Activated naive CD8-positive, alpha-beta T cell (primary cell): ENCODE measurements around the gene HIRA.

Experiments used
- H3K27ac Mint-ChIP-seq: one replicate; pipeline ENCODE4 v1.8.0; 2021; ENCODE audit warnings: mixed read lengths
- H3K27me3 Mint-ChIP-seq: one replicate; pipeline ENCODE4 v1.8.0; 2021; ENCODE audit warnings: mixed read lengths
- H3K36me3 Mint-ChIP-seq: one replicate; pipeline ENCODE4 v1.8.0; 2021; ENCODE audit warnings: mixed read lengths
- H3K4me1 Mint-ChIP-seq: one replicate; pipeline ENCODE4 v1.8.0; 2021; ENCODE audit warnings: low read depth, mixed read lengths
- H3K4me3 Mint-ChIP-seq: one replicate; pipeline ENCODE4 v1.8.0; 2021; ENCODE audit warnings: mild to moderate bottlenecking, mixed read lengths
- H3K9me3 Mint-ChIP-seq: one replicate; pipeline ENCODE4 v1.8.0; 2021; ENCODE audit warnings: low read depth, mixed read lengths

The HIRA gene, protein sequence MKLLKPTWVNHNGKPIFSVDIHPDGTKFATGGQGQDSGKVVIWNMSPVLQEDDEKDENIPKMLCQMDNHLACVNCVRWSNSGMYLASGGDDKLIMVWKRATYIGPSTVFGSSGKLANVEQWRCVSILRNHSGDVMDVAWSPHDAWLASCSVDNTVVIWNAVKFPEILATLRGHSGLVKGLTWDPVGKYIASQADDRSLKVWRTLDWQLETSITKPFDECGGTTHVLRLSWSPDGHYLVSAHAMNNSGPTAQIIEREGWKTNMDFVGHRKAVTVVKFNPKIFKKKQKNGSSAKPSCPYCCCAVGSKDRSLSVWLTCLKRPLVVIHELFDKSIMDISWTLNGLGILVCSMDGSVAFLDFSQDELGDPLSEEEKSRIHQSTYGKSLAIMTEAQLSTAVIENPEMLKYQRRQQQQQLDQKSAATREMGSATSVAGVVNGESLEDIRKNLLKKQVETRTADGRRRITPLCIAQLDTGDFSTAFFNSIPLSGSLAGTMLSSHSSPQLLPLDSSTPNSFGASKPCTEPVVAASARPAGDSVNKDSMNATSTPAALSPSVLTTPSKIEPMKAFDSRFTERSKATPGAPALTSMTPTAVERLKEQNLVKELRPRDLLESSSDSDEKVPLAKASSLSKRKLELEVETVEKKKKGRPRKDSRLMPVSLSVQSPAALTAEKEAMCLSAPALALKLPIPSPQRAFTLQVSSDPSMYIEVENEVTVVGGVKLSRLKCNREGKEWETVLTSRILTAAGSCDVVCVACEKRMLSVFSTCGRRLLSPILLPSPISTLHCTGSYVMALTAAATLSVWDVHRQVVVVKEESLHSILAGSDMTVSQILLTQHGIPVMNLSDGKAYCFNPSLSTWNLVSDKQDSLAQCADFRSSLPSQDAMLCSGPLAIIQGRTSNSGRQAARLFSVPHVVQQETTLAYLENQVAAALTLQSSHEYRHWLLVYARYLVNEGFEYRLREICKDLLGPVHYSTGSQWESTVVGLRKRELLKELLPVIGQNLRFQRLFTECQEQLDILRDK

DNA sequence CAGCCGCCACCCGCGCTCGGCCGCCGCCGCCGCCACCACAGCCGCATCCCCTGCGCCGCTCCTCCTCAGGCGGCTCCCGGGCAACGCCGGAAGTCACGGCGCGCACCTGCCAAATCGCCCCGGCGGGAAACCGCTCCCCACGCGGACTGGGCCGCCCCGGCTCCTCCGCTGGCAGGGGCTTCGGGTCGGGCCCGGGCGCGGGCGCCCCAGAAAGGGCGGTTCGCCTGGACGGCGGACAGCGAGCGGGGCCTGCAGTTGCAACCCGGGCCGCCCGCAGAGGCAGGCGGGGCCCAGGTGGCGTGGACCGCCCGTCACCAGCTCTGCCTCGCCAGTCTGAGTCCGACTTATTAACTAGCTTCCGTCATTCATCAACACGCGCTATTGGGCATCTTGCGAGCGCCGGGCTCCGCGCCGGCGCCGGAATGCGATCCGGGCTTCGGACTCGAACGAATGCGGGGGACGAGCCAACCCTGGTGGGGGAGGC is at the start of gene HIRA:
HIRA (minus strand) TSS at position 85 of the 484 bp plus-strand sequence. CDS start 257 bp downstream, outside the sequence.
- Mint-ChIP-seq H3K9me3 (no peaks in the 10 kb centered on the region), H3K27ac (peak within 1 kb of the TSS; percentile 94), H3K4me1 (peaks cover 48% of the 10 kb centered on the region), H3K36me3 (no peaks in the 10 kb centered on the region), H3K27me3 (no peaks in the 10 kb centered on the region), H3K4me3 (peak within 1 kb of the TSS; percentile 93)

DNA sequence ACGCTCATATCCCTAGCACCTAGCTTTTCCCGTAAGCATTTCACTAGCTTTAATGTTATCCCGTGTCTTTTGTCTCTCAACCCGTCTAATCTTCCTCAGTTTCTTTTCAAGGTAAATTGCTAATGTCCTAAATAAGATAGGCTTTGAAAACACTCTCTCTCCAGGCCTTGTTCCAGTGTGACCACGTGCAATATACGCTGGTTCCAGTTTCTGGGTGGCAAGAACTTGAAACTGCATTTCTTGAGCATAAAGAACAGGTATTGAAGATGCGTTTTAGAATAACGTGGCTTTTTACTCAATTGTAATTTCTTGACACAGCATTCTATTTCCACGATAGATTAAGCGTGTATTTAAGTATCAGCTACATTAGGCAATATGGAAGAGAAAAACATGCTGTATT is 49.3 kb upstream of the HIRA start:
- H3K4me3 Mint-ChIP-seq = peak overlapping the region; percentile 99
- no peaks in the 10 kb centered on the region for H3K9me3 Mint-ChIP-seq
- peaks cover 9% of the 10 kb centered on the region for H3K36me3 Mint-ChIP-seq
- no peaks in the 10 kb centered on the region for H3K27me3 Mint-ChIP-seq
- H3K4me1 Mint-ChIP-seq = peaks cover 28% of the 10 kb centered on the region
- H3K27ac Mint-ChIP-seq = no peak overlapping the region

DNA sequence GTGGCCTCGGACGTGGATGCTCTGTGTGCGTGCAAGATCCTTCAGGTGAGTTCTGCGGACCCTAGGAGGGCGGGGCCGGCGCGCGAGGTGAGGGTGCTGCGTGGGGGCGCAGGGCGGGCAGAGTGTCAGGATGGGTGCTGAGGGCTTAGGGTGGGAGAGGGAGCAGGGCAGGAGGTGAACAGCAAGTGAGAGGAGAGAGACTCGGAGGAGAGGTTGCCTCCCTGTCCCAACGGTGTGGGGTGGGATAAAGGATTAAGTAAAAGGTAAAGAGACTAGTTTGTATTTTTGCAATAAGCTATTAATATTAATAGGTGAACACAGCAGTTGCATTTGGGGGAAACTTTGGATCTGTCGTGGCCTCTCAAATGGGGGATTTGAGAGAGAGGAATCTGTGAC is 48.6 kb upstream of the HIRA start:
- Mint-ChIP-seq H3K36me3 (peaks cover 11% of the 10 kb centered on the region), H3K9me3 (no peaks in the 10 kb centered on the region), H3K27ac (peak overlapping the region; percentile 100), H3K4me1 (peaks cover 34% of the 10 kb centered on the region), H3K4me3 (peak overlapping the region; percentile 99), H3K27me3 (no peaks in the 10 kb centered on the region)

DNA sequence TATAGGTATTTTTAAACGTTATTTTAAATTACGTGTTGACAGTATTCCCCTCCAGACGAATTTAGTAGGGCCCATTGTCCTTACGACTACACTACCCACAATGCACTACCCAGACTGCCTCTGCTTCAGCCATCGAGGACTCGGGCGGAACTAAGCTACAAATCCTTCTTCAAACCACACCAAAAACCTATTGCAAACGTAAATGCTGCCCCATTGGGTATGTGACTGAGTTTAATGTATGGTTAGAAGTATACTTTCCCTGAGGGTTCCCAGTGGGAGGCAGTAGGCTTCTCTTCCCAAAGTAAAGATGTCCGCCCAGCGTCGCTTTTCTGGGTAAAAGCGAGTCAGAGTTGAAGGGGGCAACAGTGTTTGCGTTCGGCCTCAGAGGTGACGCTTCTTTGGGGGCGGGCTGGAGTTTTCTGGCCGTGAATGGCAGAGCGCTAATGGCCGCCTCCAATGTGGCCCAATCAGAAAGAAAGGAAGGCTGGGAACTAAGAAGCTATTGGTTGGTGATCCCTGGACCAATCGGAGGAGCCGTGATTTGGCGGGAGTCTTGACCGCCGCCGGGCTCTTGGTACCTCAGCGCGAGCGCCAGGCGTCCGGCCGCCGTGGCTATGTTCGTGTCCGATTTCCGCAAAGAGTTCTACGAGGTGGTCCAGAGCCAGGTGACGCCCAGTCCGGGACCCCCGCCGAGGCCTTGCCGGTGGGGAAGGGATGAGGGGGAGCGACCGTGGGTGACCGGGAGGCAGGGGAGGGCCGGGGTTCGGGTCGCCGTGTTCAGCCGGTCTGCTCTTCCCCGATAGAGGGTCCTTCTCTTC is 48.0 kb upstream of the HIRA start, which contains the start of gene CDC45:
CDC45 (plus strand) TSS at position 566 of the 818 bp plus-strand sequence; CDS start at position 615, 49 bp downstream.
- no peaks in the 10 kb centered on the region for H3K27me3 Mint-ChIP-seq
- peaks cover 35% of the 10 kb centered on the region for H3K4me1 Mint-ChIP-seq
- no peaks in the 10 kb centered on the region for H3K9me3 Mint-ChIP-seq
- peak within 1 kb of the TSS; percentile 99 for H3K4me3 Mint-ChIP-seq
- H3K27ac Mint-ChIP-seq = peak within 1 kb of the TSS; percentile 100
- H3K36me3 Mint-ChIP-seq = peaks cover 9% of the 10 kb centered on the region

DNA sequence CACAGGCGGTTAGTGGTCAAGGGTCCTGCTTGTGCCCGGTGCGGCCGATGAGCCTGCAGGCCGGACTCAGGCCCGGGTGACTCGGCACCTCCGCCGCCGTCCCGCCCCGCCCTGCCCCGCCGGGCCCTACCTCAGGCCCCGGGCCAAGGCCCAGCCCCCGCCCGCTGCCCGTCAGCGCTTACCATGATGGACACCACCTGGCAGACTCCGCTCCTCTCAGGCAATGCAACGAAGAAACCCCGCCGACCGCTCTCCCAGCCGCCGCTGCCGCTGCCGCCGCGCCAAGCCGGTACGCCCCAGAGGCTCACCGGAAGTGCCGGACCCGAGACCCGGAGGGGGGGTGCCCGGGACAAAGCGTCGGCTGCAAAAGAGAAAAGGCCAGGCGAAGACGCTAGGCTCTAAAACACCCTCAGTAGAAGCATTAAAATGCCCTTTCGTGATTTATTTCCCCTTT is 47.4 kb upstream of the HIRA start, which contains the start of gene UFD1:
UFD1 (minus strand) TSS at position 293 of the 454 bp plus-strand sequence; CDS start at position 185, 108 bp downstream.
- Mint-ChIP-seq H3K4me1 (peaks cover 37% of the 10 kb centered on the region), H3K27me3 (no peaks in the 10 kb centered on the region), H3K36me3 (peaks cover 7% of the 10 kb centered on the region), H3K4me3 (peak within 1 kb of the TSS; percentile 99), H3K27ac (peak within 1 kb of the TSS; percentile 100), H3K9me3 (no peaks in the 10 kb centered on the region)

DNA sequence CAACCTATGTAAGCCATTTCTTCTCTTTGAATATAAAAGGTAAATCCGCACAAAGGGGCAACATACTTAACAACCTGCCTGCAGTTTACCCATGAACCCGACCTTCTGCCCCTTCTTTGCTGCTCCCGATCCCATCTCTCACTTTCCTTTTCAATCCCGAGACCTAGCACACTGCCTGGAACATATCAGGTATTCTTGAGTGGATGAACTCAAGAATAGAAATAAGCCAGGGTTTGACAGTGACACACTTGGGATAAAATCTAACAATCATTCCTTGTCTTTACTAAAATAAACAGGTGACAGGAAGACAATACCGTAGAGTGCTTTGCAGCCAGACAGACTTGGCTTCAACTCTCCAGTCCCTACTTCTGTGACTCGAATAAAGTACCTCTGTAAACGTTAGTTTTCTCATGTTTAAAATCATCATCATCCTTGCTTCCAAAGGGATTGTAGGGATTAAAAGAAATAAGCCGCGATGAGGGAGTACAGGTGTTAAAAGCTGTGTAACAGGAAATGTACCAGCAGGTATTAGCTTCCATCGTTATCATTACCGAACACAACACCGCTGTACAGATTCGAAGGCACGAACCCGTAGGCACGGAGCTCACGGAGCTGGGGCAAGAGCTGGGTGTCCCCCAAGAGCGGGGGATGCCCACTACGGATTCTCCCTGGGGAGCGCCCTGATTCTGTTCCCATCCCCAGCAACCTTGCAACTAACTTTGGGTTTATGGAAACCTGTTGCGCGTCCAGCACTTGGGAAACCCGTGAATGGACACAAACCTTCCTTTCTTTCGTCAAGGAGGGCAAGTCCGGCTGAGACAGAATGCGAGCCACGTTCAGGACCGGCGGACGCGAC is 46.7 kb upstream of the HIRA start:
- Mint-ChIP-seq H3K36me3 (peaks cover 4% of the 10 kb centered on the region), H3K9me3 (no peaks in the 10 kb centered on the region), H3K4me3 (peak overlapping the region; percentile 99), H3K27ac (peak overlapping the region; percentile 75), H3K4me1 (peaks cover 38% of the 10 kb centered on the region), H3K27me3 (no peaks in the 10 kb centered on the region)

DNA sequence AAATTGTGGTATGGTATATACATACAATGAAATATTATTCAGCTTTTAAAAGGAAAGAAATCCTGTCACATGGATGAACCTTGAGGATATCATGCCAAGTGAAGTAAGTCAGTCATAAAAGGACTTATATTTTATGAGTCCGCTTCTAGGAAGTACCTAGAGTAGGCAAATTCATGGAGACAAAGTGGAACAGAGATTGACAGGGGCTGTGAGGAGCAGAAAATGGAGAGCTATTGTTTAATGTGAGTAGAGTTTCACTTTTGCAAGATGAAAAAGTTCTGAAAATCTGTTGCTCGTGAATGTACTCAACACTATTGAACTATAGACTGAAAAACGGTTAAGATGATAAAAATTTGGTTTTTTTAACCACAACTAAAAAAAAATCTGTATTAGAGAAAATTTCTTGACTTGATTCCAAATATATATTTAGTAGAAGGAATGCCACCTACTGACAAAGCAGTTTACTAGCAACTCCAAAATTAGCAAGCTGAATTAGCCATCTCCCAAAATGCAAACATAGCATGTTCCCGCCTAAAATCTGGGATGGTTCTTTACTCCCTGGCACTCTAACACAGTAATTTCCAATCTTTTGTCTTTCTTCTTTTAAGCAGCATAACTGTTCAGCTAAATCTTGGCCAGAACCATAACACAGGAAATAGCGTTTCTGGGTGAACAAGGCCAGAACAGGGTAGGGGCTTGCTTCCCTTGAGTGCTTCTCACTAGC is 46.0 kb upstream of the HIRA start:
- peaks cover 40% of the 10 kb centered on the region for H3K4me1 Mint-ChIP-seq
- H3K4me3 Mint-ChIP-seq = peak overlapping the region; percentile 99
- peaks cover 4% of the 10 kb centered on the region for H3K36me3 Mint-ChIP-seq
- H3K9me3 Mint-ChIP-seq = no peaks in the 10 kb centered on the region
- peak overlapping the region; percentile 75 for H3K27ac Mint-ChIP-seq
- H3K27me3 Mint-ChIP-seq = no peaks in the 10 kb centered on the region

DNA sequence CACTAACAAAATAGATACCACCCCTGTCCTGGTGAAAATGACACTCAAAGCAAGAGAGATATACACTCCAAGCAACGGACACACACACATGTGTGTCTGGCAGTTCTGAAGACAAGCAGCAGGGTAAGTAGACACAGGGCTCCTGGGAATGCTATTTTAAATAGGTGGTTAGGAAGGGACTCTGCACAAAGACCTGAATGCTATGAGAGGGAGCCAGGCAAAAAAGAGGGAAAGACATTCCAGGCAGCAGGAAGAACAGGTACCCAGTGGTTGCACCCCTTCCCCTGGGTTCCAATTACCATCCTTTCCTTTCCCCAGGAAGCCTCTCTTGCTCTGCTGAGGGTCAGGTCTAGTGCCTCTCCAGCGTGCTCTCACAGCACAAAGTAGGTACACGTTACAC is 44.5 kb upstream of the HIRA start:
- no peaks in the 10 kb centered on the region for H3K9me3 Mint-ChIP-seq
- H3K4me1 Mint-ChIP-seq = peaks cover 40% of the 10 kb centered on the region
- H3K36me3 Mint-ChIP-seq = peaks cover 4% of the 10 kb centered on the region
- H3K27me3 Mint-ChIP-seq = no peaks in the 10 kb centered on the region
- H3K4me3 Mint-ChIP-seq = no peak overlapping the region
- H3K27ac Mint-ChIP-seq = no peak overlapping the region

DNA sequence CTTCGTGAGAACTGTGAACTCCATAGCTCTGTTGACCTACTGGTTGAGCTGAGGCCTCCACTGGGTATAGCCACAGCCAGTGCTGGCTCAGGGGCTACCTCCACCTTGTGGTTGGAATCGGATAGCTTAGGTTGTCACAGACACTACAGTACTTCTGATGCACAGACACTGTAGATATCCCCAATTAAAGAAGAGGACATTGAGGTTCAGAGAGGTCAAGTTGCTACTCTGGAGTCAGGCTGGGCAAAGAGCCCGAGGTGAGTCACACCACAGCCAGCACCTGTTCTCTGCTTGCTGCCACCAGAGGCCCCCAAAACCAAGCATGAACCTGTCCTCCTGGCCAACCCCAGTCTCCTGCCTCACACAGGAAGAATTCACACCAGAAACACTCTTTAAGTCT is 42.0 kb upstream of the HIRA start:
- peaks cover 33% of the 10 kb centered on the region for H3K4me1 Mint-ChIP-seq
- H3K27ac Mint-ChIP-seq = no peak overlapping the region
- H3K9me3 Mint-ChIP-seq = no peaks in the 10 kb centered on the region
- peaks cover 2% of the 10 kb centered on the region for H3K36me3 Mint-ChIP-seq
- no peak overlapping the region for H3K4me3 Mint-ChIP-seq
- no peaks in the 10 kb centered on the region for H3K27me3 Mint-ChIP-seq

DNA sequence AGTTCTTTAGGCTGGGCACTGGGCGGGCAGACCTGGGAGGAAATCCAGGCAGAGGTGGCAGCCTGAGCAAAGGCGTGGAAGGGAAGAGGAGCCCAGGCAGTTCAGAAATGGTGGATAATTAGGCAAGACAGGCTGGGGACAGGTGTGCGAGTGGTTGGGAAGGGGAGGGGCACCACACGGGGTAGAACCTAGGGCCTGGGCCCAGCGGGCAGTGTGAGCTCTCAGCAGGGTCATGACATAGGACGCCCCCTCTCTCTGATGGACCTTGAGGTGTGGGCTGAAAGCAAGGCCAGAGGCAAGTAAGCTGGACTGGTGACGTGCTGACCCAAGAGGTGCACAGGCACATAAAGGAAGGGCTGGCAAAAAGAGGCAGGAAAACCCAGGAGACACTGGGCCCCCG is 40.7 kb upstream of the HIRA start:
- H3K9me3 Mint-ChIP-seq = no peaks in the 10 kb centered on the region
- no peak overlapping the region for H3K4me3 Mint-ChIP-seq
- H3K27ac Mint-ChIP-seq = no peak overlapping the region
- no peaks in the 10 kb centered on the region for H3K27me3 Mint-ChIP-seq
- H3K4me1 Mint-ChIP-seq = peaks cover 22% of the 10 kb centered on the region
- H3K36me3 Mint-ChIP-seq = peaks cover 2% of the 10 kb centered on the region

DNA sequence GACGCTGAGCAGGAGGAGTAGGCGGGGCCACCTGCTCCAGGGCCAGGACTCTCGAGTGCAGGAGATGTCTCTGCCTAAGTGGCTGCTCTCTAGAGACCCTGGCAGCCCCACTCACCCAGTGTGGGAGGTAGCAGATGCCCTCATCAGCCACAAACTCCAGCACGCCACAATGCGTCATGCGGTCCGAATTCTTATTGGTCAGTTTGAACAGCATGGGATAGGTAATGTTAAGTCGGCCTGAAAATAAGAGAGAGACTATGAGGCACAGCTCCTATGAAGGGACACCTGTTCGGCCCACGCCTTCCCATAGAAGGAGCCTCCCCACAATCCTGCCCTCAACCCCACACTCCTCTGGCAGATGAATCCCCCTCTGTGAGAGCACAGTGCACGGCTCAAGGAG is 40.0 kb upstream of the HIRA start:
- Mint-ChIP-seq H3K27ac (no peak overlapping the region), H3K36me3 (peaks cover 2% of the 10 kb centered on the region), H3K4me3 (no peak overlapping the region)

DNA sequence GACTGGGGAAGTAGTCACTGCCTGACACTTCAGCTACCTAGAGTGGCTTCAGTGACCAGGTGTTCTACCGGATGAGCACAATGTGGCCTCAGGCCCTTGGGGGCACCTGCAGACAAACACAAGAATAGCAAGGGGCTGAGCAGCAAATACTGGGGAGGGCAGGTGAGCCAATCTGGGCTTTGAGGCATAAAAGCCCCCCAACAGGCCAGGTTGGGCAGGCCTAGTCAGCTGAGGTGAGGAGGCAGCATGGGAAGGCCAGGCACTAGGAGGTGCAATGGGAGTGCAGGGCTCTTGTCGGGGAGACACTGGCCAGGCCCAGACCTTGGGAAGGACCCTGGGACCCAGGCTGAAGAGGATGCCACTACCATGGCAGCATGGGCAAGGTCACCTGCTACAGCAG is 38.5 kb upstream of the HIRA start:
- Mint-ChIP-seq H3K4me3 (no peak overlapping the region), H3K9me3 (no peaks in the 10 kb centered on the region), H3K27me3 (no peaks in the 10 kb centered on the region), H3K4me1 (peaks cover 4% of the 10 kb centered on the region), H3K36me3 (no peaks in the 10 kb centered on the region), H3K27ac (no peak overlapping the region)

More for the DNA sequence above, 40.0 kb upstream of the HIRA start:
- Mint-ChIP-seq H3K27me3 (no peaks in the 10 kb centered on the region), H3K9me3 (no peaks in the 10 kb centered on the region), H3K4me1 (peaks cover 18% of the 10 kb centered on the region)

DNA sequence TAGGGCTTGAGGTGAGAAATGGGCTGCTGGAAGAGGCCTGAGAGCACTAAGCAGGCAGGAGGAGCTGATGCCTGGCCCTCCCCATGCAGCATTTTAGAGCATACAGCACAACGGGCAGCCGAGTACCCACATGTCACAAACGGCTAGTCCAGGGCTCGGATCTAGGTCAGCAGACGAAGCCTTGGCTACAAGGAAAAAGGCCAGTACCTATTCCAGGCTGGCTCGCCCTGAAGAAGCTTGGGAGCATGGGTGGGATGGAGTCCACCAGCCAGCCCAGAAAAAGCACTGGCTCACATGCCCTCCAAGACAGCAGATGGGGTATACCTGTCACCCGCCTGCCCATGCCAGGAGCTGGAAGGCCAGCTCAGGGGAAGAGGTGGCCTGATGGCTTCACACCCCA is 37.9 kb upstream of the HIRA start:
- H3K27me3 Mint-ChIP-seq = no peaks in the 10 kb centered on the region
- H3K36me3 Mint-ChIP-seq = no peaks in the 10 kb centered on the region
- no peaks in the 10 kb centered on the region for H3K9me3 Mint-ChIP-seq
- H3K4me3 Mint-ChIP-seq = no peak overlapping the region
- H3K4me1 Mint-ChIP-seq = peaks cover 4% of the 10 kb centered on the region
- no peak overlapping the region for H3K27ac Mint-ChIP-seq
